Memory B cell (primary cell): ENCODE measurements around the gene MRAS.

Source experiments
- ATAC-seq: fragments of 150-1000 bp; cut with Tn5 transposase; 2 replicates; pipeline ENCODE4 v1.10.0; 2021; ENCODE audit warnings: low read depth, mild to moderate bottlenecking, moderate library complexity
- DNase-seq, 2 donors: peaks; one replicate each; pipeline ENCODE4 v3.0.0; 2022; ENCODE audit warnings: low spot score in 2 of 2
- H3K27ac Mint-ChIP-seq: one replicate; pipeline ENCODE4 v1.8.0; 2022; ENCODE audit warnings: mild to moderate bottlenecking, moderate library complexity, mixed read lengths
- H3K27me3 Mint-ChIP-seq: one replicate; pipeline ENCODE4 v1.8.0; 2022; ENCODE audit warnings: mixed read lengths
- H3K36me3 Mint-ChIP-seq: one replicate; pipeline ENCODE4 v1.8.0; 2022; ENCODE audit warnings: mild to moderate bottlenecking, mixed read lengths
- H3K4me1 Mint-ChIP-seq: one replicate; pipeline ENCODE4 v1.8.0; 2022; ENCODE audit warnings: mixed read lengths
- H3K4me3 Mint-ChIP-seq: one replicate; pipeline ENCODE4 v1.8.0; 2022; ENCODE audit warnings: mild to moderate bottlenecking, moderate library complexity, mixed read lengths
- H3K9me3 Mint-ChIP-seq: one replicate; pipeline ENCODE4 v1.8.0; 2022; ENCODE audit warnings: mixed read lengths

MRAS gene

GRCh38 chr3:138329984-138330293 is 18.4 kb upstream of the MRAS start:
- H3K9me3 Mint-ChIP-seq = no peaks in the 10 kb centered on the region
- no peak for ATAC-seq
- DNase-seq = no peak
- no peaks in the 10 kb centered on the region for H3K36me3 Mint-ChIP-seq
- H3K4me1 Mint-ChIP-seq = peaks cover 7% of the 10 kb centered on the region
- H3K27ac Mint-ChIP-seq = peak overlapping the region; percentile 29
- H3K27me3 Mint-ChIP-seq = peaks cover 4% of the 10 kb centered on the region
- H3K4me3 Mint-ChIP-seq = peak overlapping the region; percentile 84

DNA sequence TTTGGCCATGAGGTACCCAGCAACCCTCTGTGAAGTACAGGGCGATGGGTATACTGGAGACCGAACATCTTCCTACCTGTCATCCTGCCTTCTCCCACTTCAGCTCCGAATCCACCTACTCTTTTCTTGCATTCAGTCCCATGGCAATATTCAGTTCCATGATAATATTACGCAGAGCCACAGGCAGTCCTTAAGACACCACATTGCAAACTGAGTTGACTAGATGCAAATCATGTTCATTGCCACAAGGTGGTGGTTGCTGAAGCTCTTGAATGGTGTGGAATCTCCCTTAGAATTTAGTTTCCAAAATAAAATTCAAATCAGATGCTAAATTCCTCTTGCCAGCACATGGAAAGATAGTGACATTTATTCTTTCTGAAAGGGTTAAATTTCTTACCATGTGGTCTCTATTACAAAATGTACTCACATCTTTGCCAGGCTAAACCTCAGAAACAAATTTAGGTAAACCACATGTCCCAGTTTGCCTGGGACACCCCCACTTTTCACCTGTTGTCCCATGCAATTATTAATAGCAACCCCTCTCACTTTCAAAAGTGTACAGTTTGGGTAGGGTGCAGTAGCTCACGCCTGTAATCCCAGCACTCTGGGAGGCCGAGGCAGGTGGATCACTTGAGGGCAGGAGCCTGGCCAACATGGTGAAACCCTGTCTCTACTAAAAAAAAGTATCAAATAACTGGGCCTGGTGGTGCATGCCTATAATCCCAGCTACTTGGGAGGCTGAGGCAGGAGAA is 17.1 kb upstream of the MRAS start:
- H3K36me3 Mint-ChIP-seq = no peaks in the 10 kb centered on the region
- H3K4me1 Mint-ChIP-seq = peaks cover 7% of the 10 kb centered on the region
- no peaks in the 10 kb centered on the region for H3K9me3 Mint-ChIP-seq
- H3K27me3 Mint-ChIP-seq = peaks cover 4% of the 10 kb centered on the region
- no peak overlapping the region for H3K27ac Mint-ChIP-seq
- no peak for DNase-seq
- H3K4me3 Mint-ChIP-seq = no peak overlapping the region
- ATAC-seq = no peak

DNA sequence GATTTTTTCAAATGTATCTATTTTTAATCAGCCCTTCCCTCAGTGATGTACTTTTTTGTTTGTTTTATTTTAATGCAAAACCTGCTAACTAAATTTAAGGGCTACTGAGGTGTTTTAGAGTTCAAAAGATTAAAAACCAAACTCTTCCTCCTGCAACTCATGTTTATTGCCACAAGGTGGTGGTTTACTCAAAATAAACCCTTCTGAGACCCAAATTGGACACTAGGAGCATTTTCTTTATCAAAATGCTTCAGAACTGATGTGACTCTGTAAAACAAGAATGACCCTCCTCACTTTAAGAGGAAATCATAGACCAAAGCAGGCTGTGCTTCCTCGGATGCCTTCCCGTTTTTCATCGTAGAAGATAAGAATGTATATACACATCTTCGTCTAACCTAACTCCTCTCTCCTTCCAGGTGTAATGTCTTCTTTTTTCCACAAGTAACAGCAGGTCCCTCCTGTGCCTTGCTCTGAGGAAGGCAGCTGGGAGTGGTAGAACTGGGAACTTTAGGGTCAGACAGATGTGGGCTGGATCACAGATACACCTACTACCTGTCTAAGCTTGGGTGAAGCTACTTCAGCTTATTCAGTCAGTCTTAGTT is 15.8 kb upstream of the MRAS start:
- ATAC-seq = no peak
- Mint-ChIP-seq H3K4me3 (no peak overlapping the region), H3K27me3 (peaks cover 9% of the 10 kb centered on the region), H3K27ac (no peak overlapping the region), H3K36me3 (no peaks in the 10 kb centered on the region), H3K9me3 (no peaks in the 10 kb centered on the region), H3K4me1 (peaks cover 7% of the 10 kb centered on the region)
- DNase-seq = no peak

DNA sequence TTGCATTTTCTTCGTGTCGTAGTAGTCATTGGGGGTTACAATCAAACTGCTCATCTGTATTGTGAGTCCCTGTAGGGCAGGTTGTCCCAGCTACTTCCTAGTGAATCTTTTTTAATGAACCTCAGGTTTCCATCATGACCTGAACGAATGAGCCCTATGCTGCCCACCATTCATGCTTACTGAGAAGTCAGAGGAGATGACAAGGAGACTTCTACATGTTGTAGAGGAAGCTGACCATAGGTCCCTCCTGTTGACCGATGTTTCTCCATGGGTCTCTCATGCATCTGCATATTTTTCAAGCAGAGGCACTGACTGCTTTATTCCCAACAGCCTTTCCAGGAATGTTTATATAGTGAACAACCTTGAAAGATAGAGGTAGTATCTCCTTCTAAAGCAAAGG is 13.8 kb upstream of the MRAS start:
- H3K9me3 Mint-ChIP-seq = no peaks in the 10 kb centered on the region
- peaks cover 14% of the 10 kb centered on the region for H3K27me3 Mint-ChIP-seq
- H3K4me3 Mint-ChIP-seq = no peak overlapping the region
- peaks cover 2% of the 10 kb centered on the region for H3K4me1 Mint-ChIP-seq
- H3K27ac Mint-ChIP-seq = no peak overlapping the region
- DNase-seq (no peak), ATAC-seq (no peak)
- H3K36me3 Mint-ChIP-seq = no peaks in the 10 kb centered on the region

- DNase-seq (no peak), ATAC-seq (no peak)
- Mint-ChIP-seq H3K27ac (no peak overlapping the region), H3K9me3 (no peaks in the 10 kb centered on the region), H3K36me3 (no peaks in the 10 kb centered on the region), H3K27me3 (peaks cover 17% of the 10 kb centered on the region), H3K4me1 (no peaks in the 10 kb centered on the region), H3K4me3 (no peak overlapping the region)
Observed at GRCh38 chr3:138336454-138336999, 11.9 kb upstream of the MRAS start.

- Mint-ChIP-seq H3K36me3 (no peaks in the 10 kb centered on the region), H3K27ac (no peak overlapping the region), H3K4me1 (no peaks in the 10 kb centered on the region), H3K9me3 (no peaks in the 10 kb centered on the region), H3K4me3 (no peak overlapping the region), H3K27me3 (peaks cover 21% of the 10 kb centered on the region)
- ATAC-seq = no peak
- no peak for DNase-seq
Observed at GRCh38 chr3:138338244-138338643, 10.1 kb upstream of the MRAS start.

DNA sequence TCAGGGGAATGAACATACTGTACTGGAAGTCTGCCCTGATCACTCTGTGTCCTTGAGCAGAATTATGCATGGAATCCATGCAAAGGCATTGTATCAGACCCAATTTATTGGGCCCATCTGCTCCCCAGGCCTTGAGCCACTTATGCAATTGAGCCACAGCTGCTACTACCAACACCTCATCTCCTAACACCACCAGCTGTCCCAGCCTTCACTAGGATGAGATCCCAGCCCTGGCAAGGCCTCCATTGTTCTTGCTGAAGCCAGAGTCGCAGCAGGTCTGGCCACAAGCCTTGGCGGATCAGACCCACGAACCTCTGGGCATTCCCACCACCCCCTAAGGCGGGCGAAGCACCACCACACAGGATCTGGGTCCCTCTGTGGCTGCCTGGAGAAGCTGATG is 9.6 kb upstream of the MRAS start:
- no peak overlapping the region for H3K27ac Mint-ChIP-seq
- no peaks in the 10 kb centered on the region for H3K36me3 Mint-ChIP-seq
- ATAC-seq (no peak), DNase-seq (no peak)
- H3K9me3 Mint-ChIP-seq = no peaks in the 10 kb centered on the region
- no peak overlapping the region for H3K4me3 Mint-ChIP-seq
- no peaks in the 10 kb centered on the region for H3K4me1 Mint-ChIP-seq
- peaks cover 24% of the 10 kb centered on the region for H3K27me3 Mint-ChIP-seq

GRCh38 chr3:138340511-138340910 is 7.9 kb upstream of the MRAS start:
- no peak for DNase-seq
- Mint-ChIP-seq H3K4me1 (no peaks in the 10 kb centered on the region), H3K36me3 (no peaks in the 10 kb centered on the region), H3K9me3 (no peaks in the 10 kb centered on the region), H3K4me3 (no peak overlapping the region), H3K27me3 (peaks cover 32% of the 10 kb centered on the region), H3K27ac (no peak overlapping the region)
- no peak for ATAC-seq

DNA sequence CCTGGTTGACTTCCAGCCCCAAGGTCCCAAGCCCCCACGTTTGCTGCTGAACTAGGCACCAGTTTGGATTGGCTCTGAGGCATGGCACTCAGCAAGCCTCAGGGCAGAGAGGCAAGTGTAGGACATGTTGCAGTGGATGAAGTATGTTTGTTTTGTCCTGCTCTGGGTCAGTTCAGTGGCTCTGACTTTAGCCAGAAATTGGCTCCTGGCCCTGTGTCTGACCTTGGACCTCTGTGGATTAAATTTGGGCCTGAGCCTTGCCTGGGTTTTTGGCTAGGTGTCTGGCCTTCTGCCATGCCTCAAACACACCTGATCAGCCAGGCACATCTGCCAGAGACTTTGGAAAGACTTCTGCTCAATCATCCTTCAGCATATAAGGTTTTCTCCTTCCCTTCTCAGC is 3.6 kb upstream of the MRAS start:
- ATAC-seq (no peak), DNase-seq (no peak)
- Mint-ChIP-seq H3K27ac (no peak overlapping the region), H3K4me3 (no peak overlapping the region), H3K36me3 (no peaks in the 10 kb centered on the region), H3K9me3 (no peaks in the 10 kb centered on the region), H3K27me3 (peaks cover 26% of the 10 kb centered on the region), H3K4me1 (peaks cover 2% of the 10 kb centered on the region)

DNA sequence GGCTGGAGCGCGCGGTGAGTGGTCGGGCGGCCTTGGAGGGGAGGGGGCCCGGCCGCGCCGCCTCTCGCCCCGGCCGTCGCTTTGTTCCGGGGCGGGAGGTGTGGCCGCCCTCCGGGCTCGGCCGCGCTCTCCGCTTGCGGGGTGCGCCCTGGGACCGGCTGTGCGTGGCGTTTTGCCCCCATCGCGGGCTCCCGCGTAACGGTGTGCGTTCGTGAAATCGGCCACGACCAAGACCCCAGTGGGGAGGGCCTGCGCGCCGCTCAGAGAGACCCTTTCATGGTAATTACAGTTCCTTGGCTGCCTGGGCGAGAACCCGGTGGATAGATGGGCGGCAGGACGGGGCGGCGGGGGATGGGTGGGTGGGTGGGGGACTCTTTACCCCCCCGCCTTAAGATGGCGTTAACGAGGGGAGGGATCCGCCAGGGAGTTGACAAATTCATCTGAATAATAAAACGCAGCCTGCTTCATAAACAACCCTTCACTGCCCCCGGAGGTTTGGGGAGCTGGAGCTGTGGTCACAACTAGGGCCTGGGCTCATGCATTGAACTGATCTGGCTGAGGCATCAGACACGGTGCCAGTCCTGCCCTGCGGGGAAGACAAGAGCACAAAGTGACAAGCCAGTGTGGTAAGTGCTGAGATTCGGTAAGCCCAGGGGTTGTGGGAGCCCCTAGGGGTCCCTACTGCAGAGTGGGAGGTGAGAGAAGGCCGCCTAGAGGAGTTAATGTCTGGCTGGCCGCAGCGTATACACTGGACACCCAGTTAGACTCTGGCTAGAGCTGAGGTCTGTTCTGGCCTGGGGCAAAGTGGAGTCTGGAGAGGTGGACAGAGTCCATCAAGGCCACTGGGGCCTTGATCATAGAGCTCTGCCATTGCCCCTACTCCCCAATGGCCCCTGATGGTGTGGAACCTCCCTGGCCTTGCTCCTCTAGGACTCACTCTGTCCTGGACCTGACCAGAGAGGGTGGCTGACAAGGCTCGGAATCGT is 668 bp downstream of the MRAS start:
- Mint-ChIP-seq H3K4me3 (no peak overlapping the region), H3K36me3 (no peaks in the 10 kb centered on the region), H3K27ac (no peak overlapping the region), H3K4me1 (peaks cover 2% of the 10 kb centered on the region), H3K27me3 (peaks cover 23% of the 10 kb centered on the region), H3K9me3 (no peaks in the 10 kb centered on the region)
- no peak for ATAC-seq
- DNase-seq = no peak

DNA sequence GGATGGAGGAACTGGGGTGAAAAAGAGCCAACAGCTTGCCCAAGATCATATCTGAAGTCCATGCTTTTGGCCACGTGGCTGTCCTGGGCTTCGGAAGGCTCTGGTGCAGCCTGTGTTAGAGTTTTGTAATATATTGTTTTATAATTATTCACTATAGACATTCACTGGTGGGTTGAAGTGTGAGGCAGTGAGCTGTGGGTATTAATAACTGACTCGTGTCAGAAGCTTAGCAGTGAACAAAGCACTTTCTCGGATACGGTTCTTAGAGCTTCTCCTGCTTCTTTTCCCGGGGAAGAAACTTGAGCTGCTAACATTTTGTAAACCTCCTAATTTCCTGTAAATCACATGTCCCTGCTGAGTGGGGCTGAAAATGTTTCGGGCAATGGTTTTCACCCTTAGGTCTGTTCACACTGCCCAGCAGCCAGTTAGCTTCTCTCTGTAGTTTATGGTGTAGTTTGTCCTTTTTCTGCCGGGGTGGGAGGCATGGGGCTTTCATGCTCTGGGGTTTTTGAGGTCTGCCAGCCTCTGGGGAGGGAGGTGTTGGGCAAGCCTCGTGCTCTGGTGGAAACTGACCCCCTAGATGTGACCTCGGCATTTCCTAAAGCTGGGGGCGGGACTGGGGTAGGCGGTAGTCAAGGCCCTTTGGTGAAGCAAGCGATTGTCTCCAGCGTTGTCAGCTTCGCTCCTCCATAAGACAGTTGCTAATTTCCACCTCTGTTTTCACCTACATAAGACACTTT is 1.7 kb downstream of the MRAS start:
- DNase-seq = no peak
- no peak overlapping the region for H3K4me3 Mint-ChIP-seq
- H3K27me3 Mint-ChIP-seq = peaks cover 17% of the 10 kb centered on the region
- H3K4me1 Mint-ChIP-seq = peaks cover 2% of the 10 kb centered on the region
- H3K9me3 Mint-ChIP-seq = no peaks in the 10 kb centered on the region
- ATAC-seq = no peak
- H3K27ac Mint-ChIP-seq = no peak overlapping the region
- no peaks in the 10 kb centered on the region for H3K36me3 Mint-ChIP-seq

DNA sequence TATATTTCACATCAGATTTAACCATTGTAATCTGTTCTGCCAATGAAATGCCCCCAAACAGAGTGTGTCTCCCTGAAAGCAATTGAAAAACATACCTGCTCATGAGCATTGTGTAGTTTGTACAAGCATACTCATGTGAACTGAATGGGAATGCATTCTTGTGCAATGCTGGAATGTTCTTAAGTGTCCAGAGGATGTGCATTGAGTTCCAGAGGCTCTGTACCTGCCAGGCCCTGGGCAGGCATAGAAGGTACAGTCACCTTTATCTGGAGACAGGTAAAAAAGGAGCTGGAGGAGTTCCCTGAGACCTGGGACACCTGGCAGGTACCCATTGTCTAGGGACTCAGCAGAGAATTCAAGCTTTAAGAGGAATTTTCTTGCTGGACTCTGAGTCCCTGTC is 2.8 kb downstream of the MRAS start:
- Mint-ChIP-seq H3K4me3 (no peak overlapping the region), H3K27ac (no peak overlapping the region), H3K4me1 (peaks cover 2% of the 10 kb centered on the region), H3K36me3 (no peaks in the 10 kb centered on the region), H3K9me3 (no peaks in the 10 kb centered on the region), H3K27me3 (peaks cover 12% of the 10 kb centered on the region)
- no peak for ATAC-seq
- no peak for DNase-seq

GRCh38 chr3:138351916-138352550 is 3.7 kb downstream of the MRAS start:
- no peak for ATAC-seq

More at GRCh38 chr3:138351916-138352550, 3.7 kb downstream of the MRAS start:
- H3K36me3 Mint-ChIP-seq = no peaks in the 10 kb centered on the region
- no peaks in the 10 kb centered on the region for H3K9me3 Mint-ChIP-seq
- no peak overlapping the region for H3K27ac Mint-ChIP-seq
- H3K4me3 Mint-ChIP-seq = no peak overlapping the region
- DNase-seq = no peak
- peaks cover 2% of the 10 kb centered on the region for H3K4me1 Mint-ChIP-seq
- peaks cover 12% of the 10 kb centered on the region for H3K27me3 Mint-ChIP-seq
